Measurements from ENCODE around the gene SNRNP200.

Gene SNRNP200

DNA sequence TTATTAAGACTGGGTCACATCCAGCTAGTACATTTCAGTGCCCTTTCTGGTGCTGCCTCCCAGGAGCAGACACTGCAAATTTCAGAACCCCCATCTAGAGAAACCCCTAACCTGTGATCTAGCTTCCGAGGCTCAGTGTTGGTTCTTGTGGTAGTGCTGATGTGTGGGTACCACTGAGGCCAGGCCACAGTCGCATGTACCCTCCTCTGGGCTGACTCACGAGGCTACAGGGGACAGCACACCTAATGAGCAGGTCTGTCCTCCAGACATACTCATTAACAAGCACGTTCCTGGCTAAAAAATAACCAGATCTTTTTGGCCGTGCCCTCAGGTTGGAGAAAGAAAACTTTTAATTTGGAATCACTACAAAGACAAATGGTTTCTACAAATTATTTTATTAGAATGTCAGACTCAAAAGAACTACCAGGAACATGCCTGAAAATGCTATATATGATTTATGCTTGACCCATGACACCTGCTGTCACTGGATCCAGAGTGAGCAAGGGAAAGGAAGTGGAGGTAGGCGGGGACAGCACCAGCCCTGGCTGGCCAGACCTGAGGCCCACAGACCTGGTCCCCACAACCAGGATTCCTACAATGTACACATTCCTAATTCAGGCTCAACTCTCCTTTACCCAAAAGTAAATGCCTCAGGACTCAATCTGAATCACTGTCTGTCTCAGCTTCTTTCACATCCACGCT is 30.8 kb downstream of the SNRNP200 start:
- TF ChIP-seq, protein P1, sequence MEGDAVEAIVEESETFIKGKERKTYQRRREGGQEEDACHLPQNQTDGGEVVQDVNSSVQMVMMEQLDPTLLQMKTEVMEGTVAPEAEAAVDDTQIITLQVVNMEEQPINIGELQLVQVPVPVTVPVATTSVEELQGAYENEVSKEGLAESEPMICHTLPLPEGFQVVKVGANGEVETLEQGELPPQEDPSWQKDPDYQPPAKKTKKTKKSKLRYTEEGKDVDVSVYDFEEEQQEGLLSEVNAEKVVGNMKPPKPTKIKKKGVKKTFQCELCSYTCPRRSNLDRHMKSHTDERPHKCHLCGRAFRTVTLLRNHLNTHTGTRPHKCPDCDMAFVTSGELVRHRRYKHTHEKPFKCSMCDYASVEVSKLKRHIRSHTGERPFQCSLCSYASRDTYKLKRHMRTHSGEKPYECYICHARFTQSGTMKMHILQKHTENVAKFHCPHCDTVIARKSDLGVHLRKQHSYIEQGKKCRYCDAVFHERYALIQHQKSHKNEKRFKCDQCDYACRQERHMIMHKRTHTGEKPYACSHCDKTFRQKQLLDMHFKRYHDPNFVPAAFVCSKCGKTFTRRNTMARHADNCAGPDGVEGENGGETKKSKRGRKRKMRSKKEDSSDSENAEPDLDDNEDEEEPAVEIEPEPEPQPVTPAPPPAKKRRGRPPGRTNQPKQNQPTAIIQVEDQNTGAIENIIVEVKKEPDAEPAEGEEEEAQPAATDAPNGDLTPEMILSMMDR (IDR thresholded peaks at IDR 0.05; ENCODE audit: low read depth, low read length, missing control alignments): no peak
- DNase-seq (ENCODE audit: low read depth): no peak

DNA sequence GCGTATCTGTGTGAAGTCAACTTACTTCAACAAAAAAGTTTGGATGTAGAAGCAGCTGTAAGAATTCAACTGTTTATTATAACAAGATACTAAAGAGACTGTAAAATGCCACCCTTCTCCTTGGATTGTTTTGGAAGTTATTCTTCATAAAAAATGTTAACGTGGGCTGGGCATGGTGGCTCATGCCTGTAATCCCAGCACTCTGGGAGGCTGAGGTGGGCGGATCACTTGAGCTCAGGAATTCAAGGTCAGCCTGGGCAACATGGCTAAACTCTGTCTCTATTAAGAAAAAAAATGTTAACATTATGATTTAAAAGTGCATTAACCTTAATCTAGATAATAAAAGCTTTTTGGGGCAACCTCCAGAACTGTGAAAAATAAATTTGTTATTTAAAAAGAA is 31.6 kb downstream of the SNRNP200 start:
- in situ Hi-C loops (cut with HindIII; ENCODE audit: low sequenced_read_pairs): no loop called here
- H3K4me3 ChIP-seq (ENCODE audit: low read depth, low read length): no peak overlapping the region
- TF ChIP-seq, protein P1 (IDR thresholded peaks at IDR 0.05; ENCODE audit: low read depth, low read length, missing control alignments): no peak
- no peak for DNase-seq (ENCODE audit: low read depth)

More for the DNA sequence above, 30.8 kb downstream of the SNRNP200 start:
- H3K4me3 ChIP-seq (ENCODE audit: low read depth, low read length): no peak overlapping the region
- in situ Hi-C loops (cut with HindIII; ENCODE audit: low sequenced_read_pairs): loop anchor here (25.0 kb wide), 1 partner anchor 263 kb away; the partner anchor contains the start of gene ARID5A

DNA sequence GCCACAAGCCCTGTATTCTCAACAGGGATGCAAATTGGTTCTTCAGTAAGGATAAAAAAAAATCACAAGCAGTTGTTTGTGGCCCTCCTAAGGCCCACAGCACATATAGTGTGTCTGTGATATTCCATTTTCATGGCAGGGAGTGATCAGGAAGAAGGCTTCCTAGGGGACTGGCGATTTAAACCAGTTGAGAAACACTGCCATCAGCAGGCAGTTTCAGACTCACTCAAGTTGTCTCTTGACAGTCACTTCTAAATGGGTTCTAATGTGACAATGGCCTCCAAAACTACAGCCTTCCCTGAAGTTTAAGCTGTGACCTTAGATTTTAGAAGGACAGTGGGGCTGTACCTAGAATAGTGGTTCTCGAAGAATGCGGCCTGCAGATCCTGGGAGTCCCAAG is 33.4 kb downstream of the SNRNP200 start:
- TF ChIP-seq, protein P1 (IDR thresholded peaks at IDR 0.05; ENCODE audit: low read depth, low read length, missing control alignments): no peak
- H3K4me3 ChIP-seq (ENCODE audit: low read depth, low read length): no peak overlapping the region
- in situ Hi-C loops (cut with HindIII; ENCODE audit: low sequenced_read_pairs): no loop called here
- DNase-seq (ENCODE audit: low read depth): no peak

DNA sequence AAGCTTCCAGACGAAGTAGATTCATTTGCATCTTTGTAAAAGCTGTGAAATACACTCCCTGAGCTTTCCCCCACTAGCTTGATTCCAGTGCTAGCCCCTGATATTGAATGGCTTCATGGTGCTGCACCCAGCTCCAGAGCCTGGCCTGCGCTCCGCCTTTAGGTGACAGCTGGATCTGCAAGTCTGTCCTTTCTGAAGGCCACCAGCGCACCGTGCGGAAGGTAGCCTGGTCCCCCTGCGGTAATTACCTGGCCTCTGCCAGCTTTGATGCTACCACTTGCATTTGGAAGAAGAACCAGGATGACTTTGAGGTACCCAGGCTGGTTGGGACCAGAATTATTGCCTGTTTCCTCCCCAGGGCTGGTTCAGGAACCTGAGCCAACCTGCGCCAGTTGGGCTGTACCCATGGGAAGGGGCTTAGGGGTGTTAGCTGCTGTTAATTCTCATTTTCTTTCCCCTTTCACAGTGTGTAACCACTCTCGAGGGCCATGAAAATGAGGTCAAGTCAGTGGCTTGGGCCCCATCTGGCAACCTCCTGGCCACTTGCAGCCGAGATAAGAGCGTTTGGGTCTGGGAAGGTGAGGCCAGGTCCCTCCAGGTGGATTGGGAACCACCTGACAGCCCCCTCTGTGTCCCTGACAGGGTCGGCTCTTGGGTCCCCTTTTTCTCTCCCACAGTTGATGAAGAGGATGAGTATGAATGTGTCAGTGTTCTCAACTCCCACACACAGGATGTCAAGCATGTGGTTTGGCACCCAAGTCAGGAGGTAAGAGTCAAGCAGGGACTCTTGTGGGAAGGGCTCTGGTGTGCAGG is 38.0 kb downstream of the SNRNP200 start:
- TF ChIP-seq, protein P1 (IDR thresholded peaks at IDR 0.05; ENCODE audit: low read depth, low read length, missing control alignments): peak; percentile 52
- H3K4me3 ChIP-seq (ENCODE audit: low read depth, low read length): peak overlapping the region; percentile 91

DNA sequence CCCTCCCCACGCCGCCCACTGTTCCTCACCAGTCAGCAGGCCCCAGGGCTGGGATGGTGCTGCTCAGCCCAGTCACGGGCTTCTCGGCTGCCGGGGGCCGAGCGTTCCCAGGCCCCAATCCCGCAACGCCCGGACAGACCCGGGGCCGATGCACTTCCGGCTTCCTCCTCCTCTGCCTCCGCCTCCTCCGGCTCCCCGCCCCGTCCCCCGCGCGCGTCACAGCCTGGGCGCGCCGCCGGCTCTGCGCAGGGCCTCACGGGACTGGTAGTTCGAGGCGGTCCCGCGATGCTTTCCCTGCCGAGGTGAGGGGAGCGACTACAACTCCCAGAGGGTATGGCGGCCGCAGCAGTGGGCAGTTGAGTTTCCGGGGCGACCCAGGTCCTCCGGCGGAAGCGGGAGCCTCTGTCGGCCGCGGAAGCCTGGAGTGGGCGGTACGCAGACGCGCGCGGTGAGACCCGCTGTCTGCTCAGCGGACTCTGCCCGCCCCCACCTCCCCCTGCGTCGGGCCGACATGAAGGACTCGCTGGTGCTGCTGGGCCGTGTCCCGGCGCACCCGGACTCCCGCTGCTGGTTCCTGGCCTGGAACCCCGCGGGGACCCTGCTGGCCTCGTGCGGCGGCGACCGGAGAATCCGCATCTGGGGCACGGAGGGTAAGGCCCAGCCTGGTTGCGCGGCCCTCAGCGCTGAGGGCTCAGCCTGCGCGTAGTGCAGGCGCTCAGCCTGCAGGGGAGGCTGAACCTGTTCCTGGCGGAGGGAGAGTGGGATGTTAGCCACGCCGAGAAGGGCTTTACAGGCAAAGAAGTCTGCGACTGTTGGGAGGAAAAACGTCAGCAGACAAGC is 39.3 kb downstream of the SNRNP200 start, which contains the start of the genes CIAO1 and TMEM127:
CIAO1 (plus strand) TSS at position 386 of the 840 bp plus-strand sequence; CDS start at position 512, 126 bp downstream.
TMEM127 (minus strand) TSS at position 158 of the 840 bp plus-strand sequence. CDS start 616 bp downstream, outside the sequence.
- TF ChIP-seq, protein P1 (IDR thresholded peaks at IDR 0.05; ENCODE audit: low read depth, low read length, missing control alignments): peak; percentile 52
- DNase-seq (ENCODE audit: low read depth): peak; percentile 94
- in situ Hi-C loops (cut with HindIII; ENCODE audit: low sequenced_read_pairs): loop anchor here (10.0 kb wide), 1 partner anchor 131 kb away; the partner anchor contains the start of gene ASTL
- peak within 1 kb of the TSS; percentile 91 for H3K4me3 ChIP-seq (ENCODE audit: low read depth, low read length)

More for the DNA sequence above, 38.0 kb downstream of the SNRNP200 start:
- in situ Hi-C loops (cut with HindIII; ENCODE audit: low sequenced_read_pairs): loop anchor here (10.0 kb wide), 1 partner anchor 133 kb away; the partner anchor contains the start of gene ASTL
- DNase-seq (ENCODE audit: low read depth): peak; percentile 6

All from astrocyte of the cerebellum (primary cell).